Left lung (tissue), 10 donors: ENCODE measurements around the gene HOXB4. TPM values are rescaled to one million over a fixed set of nuclear protein-coding genes. Genes with fewer than 3 reads are reported as not detected.

Source experiments
- ATAC-seq: fragments of 200-7000 bp; cut with Tn5 transposase; one replicate; pipeline ENCODE4 v1.9.1; 2020; ENCODE audit warnings: moderate library complexity
- DNase-seq, 4 donors: peaks; one replicate each; pipeline ENCODE4 v3.0.0-alpha.2; 2013 to 2020
- H3K27ac ChIP-seq, 2 donors: fragments of 200-600 bp; sonication (generic) in 1 of 2; one replicate each; pipeline versions ENCODE4 v1.5.0 to v1.8.0; 2020 to 2021
- H3K27me3 ChIP-seq, 2 donors: fragments of 200-600 bp; sonication (generic) in 1 of 2; one replicate each; pipeline versions ENCODE4 v1.5.0 to v1.8.0; 2020 to 2021
- H3K36me3 ChIP-seq, 2 donors: fragments of 200-600 bp; sonication (generic) in 1 of 2; one replicate each; pipeline versions ENCODE4 v1.5.0 to v1.8.0; 2020 to 2021
- H3K4me1 ChIP-seq, 2 donors: fragments of 200-600 bp; one replicate each; pipeline ENCODE4 v1.8.0; 2021
- H3K4me3 ChIP-seq, 2 donors: fragments of 200-600 bp; sonication (generic) in 1 of 2; one replicate each; pipeline versions ENCODE4 v1.5.0 to v1.8.0; 2020 to 2021; ENCODE audit warnings: mild to moderate bottlenecking in 1 of 2
- H3K9me3 ChIP-seq, 2 donors: fragments of 200-600 bp; sonication (generic) in 1 of 2; one replicate each; pipeline versions ENCODE4 v1.5.0 to v1.8.0; 2020 to 2021
- CTCF ChIP-seq, 2 donors: fragments of 200-600 bp; sonication (generic) in 1 of 2; IDR thresholded peaks; one replicate each; pipeline versions ENCODE4 v1.5.0 to v1.8.0; 2021; ENCODE audit warnings: antibody characterized with exemption in 2 of 2
- intact Hi-C, 2 donors: fragments of 100-400 bp; cut with DNase I; formaldehyde crosslinking; loops; one replicate each; pipeline versions ENCODE4 v1.11.2 to v1.14.2; 2022
- polyA plus RNA-seq, 6 donors: library from polyadenylated mRNA; unstranded; fragments of 120-200 nt; gene quantifications; one replicate each; pipeline ENCODE4 v1.2.1, GENCODE V29; 2013; ENCODE audit not compliant: insufficient read length in 6 of 6
- total RNA-seq, 2 donors: library from RNA; stranded (reverse); fragmentation: NEBNext Ultra II Directional; extraction: Animal tissue kit (Norgen Biotek cat#: 25700); gene quantifications; one replicate each; pipeline ENCODE4 v1.2.1, GENCODE V29; 2021
- donor health status: DM: no; HTN: yes; CAD: no.
- donor health status: DM: no; HTN: no; CAD: no.

The HOXB4 gene
- total and polyA plus RNA-seq, 8 donors = 4.5 to 19.0 (median 12.8) TPM

GRCh38 chr17:48621410-48622392 lies 43.6 kb upstream of the HOXB4 start:
- DNase-seq (no peak), ATAC-seq (no peak)
- Histone ChIP-seq H3K9me3 (no peaks in the 10 kb centered on the region), H3K4me3 (no peak overlapping the region), H3K27me3 (peaks cover 95 to 100% of the 10 kb centered on the region in 2 donors), H3K27ac (no peak overlapping the region), H3K4me1 (peaks cover 14 to 34% of the 10 kb centered on the region in 2 donors), H3K36me3 (no peaks in the 10 kb centered on the region)
- TF ChIP-seq CTCF (IDR thresholded peaks at IDR 0.05) = no peak
- intact Hi-C loops = no loop called here

GRCh38 chr17:48620461-48621139 lies 42.5 kb upstream of the HOXB4 start:
- Histone ChIP-seq H3K9me3 (no peaks in the 10 kb centered on the region), H3K27me3 (peaks cover 95 to 100% of the 10 kb centered on the region in 2 donors), H3K4me1 (peaks cover 8 to 23% of the 10 kb centered on the region in 2 donors), H3K4me3 (no peak overlapping the region), H3K27ac (no peak overlapping the region), H3K36me3 (no peaks in the 10 kb centered on the region)
- TF ChIP-seq CTCF (IDR thresholded peaks at IDR 0.05) = no peak
- ATAC-seq = no peak
- intact Hi-C loops = no loop called here
- no peak for DNase-seq

GRCh38 chr17:48619826-48620449 lies 41.8 kb upstream of the HOXB4 start:
- Histone ChIP-seq H3K4me1 (peaks cover 2 to 17% of the 10 kb centered on the region in 2 donors), H3K27ac (no peak overlapping the region), H3K27me3 (peaks cover 93 to 100% of the 10 kb centered on the region in 2 donors), H3K9me3 (no peaks in the 10 kb centered on the region), H3K36me3 (no peaks in the 10 kb centered on the region), H3K4me3 (no peak overlapping the region)
- TF ChIP-seq CTCF (IDR thresholded peaks at IDR 0.05) = no peak
- ATAC-seq (no peak), DNase-seq (no peak)
- intact Hi-C loops = no loop called here

- peaks cover 0 to 21% of the 10 kb centered on the region in 2 donors for H3K4me1 ChIP-seq
- no peak overlapping the region for H3K4me3 ChIP-seq
- peaks cover 93 to 100% of the 10 kb centered on the region in 2 donors for H3K27me3 ChIP-seq
- H3K36me3 ChIP-seq = no peaks in the 10 kb centered on the region
- peak; percentile 96 to 99 for TF ChIP-seq CTCF (IDR thresholded peaks at IDR 0.05)
- intact Hi-C loops = no loop called here
- ATAC-seq (peak; percentile 98), DNase-seq (peak; percentile 84 to 95 (median 90))
- no peak overlapping the region for H3K27ac ChIP-seq
- no peaks in the 10 kb centered on the region for H3K9me3 ChIP-seq
Measured at GRCh38 chr17:48618256-48618896, 40.2 kb upstream of the HOXB4 start.
